Small intestine (tissue), 7 donors: ENCODE measurements around the gene ZNF407. TPM values are rescaled to one million over a fixed set of nuclear protein-coding genes. Genes with fewer than 3 reads are reported as not detected.

ENCODE experiments used
- DNase-seq, 2 donors: peaks; one replicate each; pipeline versions ENCODE4 v3.0.0 to v3.0.0-alpha.2; 2013
- FAIRE-seq: peaks from 2 replicates; lab custom pipeline; 2012; peaks lifted over from hg19 to GRCh38; lab: Jason Lieb, UNC
- H3K27ac ChIP-seq, 3 donors: one replicate each; pipeline ENCODE4 v1.5.1; 2013; ENCODE audit warnings: low read length in 2 of 3, mild to moderate bottlenecking in 2 of 3, control low read depth in 1 of 3, inconsistent platforms in 1 of 3, low read depth in 1 of 3, moderate library complexity in 1 of 3
- H3K27me3 ChIP-seq, 3 donors: one replicate each; pipeline ENCODE4 v1.6.1; 2013; ENCODE audit warnings: low read length in 3 of 3, inconsistent platforms in 1 of 3; ENCODE audit not compliant: control insufficient read depth in 3 of 3, insufficient read depth in 3 of 3
- H3K36me3 ChIP-seq, 3 donors: one replicate each; pipeline ENCODE4 v1.6.1; 2013; ENCODE audit warnings: low read length in 3 of 3, inconsistent platforms in 1 of 3, low read depth in 1 of 3, mild to moderate bottlenecking in 1 of 3, moderate library complexity in 1 of 3; ENCODE audit not compliant: control insufficient read depth in 3 of 3, insufficient read depth in 2 of 3
- H3K4me1 ChIP-seq, 3 donors: one replicate each; pipeline ENCODE4 v1.6.1; 2013; ENCODE audit warnings: low read length in 2 of 3, inconsistent platforms in 1 of 3, low read depth in 1 of 3, mild to moderate bottlenecking in 1 of 3, moderate library complexity in 1 of 3; ENCODE audit not compliant: control insufficient read depth in 3 of 3, insufficient read depth in 2 of 3
- H3K4me3 ChIP-seq, 3 donors: one replicate each; pipeline ENCODE4 v1.5.1; 2013; ENCODE audit warnings: low read length in 3 of 3, control low read depth in 1 of 3, inconsistent platforms in 1 of 3, low read depth in 1 of 3, mild to moderate bottlenecking in 1 of 3, moderate library complexity in 1 of 3
- H3K9me3 ChIP-seq, 2 donors: one replicate each; pipeline ENCODE4 v1.6.1; 2013; ENCODE audit warnings: low read depth in 1 of 2, low read length in 1 of 2; ENCODE audit not compliant: control insufficient read depth in 2 of 2, insufficient read depth in 1 of 2
- WGBS, 3 donors: extraction: QIAGEN DNeasy Blood & Tissue Kit; methylation state at CpG; one replicate each; pipeline ENCODE4 v1.1.7; 2013; 5-methylcytosine and 5-hydroxymethylcytosine counted together
- polyA plus RNA-seq, 4 donors: library from polyadenylated mRNA; stranded (reverse) in 3 of 4; unstranded in 1 of 4; fragments of 200-250 nt in 3 of 4; fragments of 120-200 nt in 1 of 4; gene quantifications; one replicate each; pipeline versions ENCODE4 v1.2.1 to v1.2.3, GENCODE V29; 2013
- donor health status: healthy with polysubstance abuse.
- donor health status: control.
- donor health status: control.
- donor health status: Bipolar disorder and iron deficiency.
- donor health status: healthy.

ZNF407 gene
- polyA plus RNA-seq, 4 donors = 2.7 to 6.3 (median 4.0) TPM

DNA sequence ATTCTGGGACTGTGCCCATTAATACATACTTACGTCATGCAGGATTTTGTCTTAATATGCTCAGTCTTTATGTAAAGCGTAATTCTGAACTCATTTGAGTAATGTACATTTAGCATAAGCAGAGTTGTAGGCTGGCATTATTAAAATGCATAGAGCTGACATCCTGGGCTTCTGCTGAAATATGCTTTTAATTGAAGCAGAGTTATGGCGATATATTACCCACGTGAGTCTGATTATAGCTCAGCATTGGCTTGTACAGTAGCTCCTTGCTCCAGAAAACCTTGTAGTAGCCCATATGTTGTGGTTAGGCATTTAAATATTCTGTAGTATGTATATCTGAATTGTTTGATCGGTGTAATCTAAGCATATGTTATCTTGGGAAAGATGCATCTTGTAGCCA is 377.3 kb downstream of the ZNF407 start:
- 74 to 87% (median 82%) methylated on average over 5 of the region's 5 CpGs for WGBS, 3 donors
- DNase-seq (no peak), FAIRE-seq (no peak)
- H3K27ac ChIP-seq = no peak overlapping the region
- peaks cover 0 to 2% (median 0%) of the 10 kb centered on the region in 3 donors for H3K36me3 ChIP-seq
- no peaks in the 10 kb centered on the region for H3K27me3 ChIP-seq
- H3K4me1 ChIP-seq = peaks cover 0 to 6% (median 1%) of the 10 kb centered on the region in 3 donors
- no peak overlapping the region for H3K4me3 ChIP-seq
- H3K9me3 ChIP-seq = no peaks in the 10 kb centered on the region

DNA sequence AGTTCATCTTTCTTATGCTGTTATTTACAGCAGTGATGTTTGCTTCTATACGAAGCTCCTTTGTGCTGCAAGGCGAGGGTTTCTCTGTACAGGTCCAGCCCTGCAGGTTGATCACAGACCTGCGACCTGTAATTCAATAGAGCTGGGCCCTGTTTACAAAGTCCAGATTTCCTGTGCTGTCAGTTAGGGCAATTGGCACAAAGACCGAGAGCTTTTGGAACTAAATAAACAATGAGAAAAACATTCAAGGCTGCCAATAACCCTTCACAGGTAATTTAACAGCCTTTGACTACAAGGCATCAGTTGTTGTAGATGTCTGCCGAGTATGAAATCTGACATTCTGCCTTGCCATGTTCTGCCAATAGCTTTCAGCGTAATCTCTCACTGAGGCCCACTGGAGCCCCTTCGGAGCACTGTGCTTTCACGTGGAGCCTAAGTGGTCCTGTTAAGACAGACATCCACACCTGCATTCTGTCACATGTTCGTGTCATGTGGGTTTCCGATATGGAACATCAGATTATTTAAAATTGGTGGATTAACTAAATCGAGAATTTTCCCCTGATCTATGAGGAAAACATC is 378.8 kb downstream of the ZNF407 start:
- DNase-seq (peak in 1 of 2 donors; percentile 49), FAIRE-seq (no peak)
- H3K9me3 ChIP-seq = no peaks in the 10 kb centered on the region
- WGBS, 3 donors = 20 to 59% (median 40%) methylated on average over 11 of the region's 11 CpGs
- H3K36me3 ChIP-seq = peaks cover 0 to 10% (median 0%) of the 10 kb centered on the region in 3 donors
- H3K27me3 ChIP-seq = no peaks in the 10 kb centered on the region
- H3K4me1 ChIP-seq = peaks cover 0 to 6% (median 0%) of the 10 kb centered on the region in 3 donors
- no peak overlapping the region for H3K27ac ChIP-seq
- no peak overlapping the region for H3K4me3 ChIP-seq

DNA sequence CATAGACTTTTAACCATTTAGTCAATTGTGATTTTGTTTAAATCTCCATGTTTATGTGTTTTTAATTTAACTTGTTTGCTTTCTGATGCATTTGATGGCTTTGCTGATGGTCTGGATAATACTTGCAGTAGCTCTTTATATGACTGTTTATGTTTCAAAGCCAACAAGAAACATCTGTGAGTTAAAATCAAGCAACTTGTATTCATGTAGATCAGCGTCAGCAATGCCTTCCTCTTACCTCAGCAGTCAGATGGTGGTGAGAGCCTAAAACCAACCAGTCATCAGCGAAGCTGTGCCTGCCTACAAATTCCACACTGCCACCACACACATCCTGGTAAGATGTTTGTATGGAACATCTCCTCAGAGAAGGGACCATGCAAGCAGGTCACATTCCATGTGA is 379.4 kb downstream of the ZNF407 start:
- FAIRE-seq = no peak
- Histone ChIP-seq H3K27me3 (no peaks in the 10 kb centered on the region), H3K4me1 (peaks cover 0 to 6% (median 0%) of the 10 kb centered on the region in 3 donors), H3K4me3 (no peak overlapping the region), H3K9me3 (no peaks in the 10 kb centered on the region), H3K36me3 (peaks cover 0 to 11% (median 0%) of the 10 kb centered on the region in 3 donors), H3K27ac (no peak overlapping the region)
- WGBS, 3 donors = 80 to 96% (median 92%) methylated on average over 2 of the region's 2 CpGs
- DNase-seq = no peak

DNA sequence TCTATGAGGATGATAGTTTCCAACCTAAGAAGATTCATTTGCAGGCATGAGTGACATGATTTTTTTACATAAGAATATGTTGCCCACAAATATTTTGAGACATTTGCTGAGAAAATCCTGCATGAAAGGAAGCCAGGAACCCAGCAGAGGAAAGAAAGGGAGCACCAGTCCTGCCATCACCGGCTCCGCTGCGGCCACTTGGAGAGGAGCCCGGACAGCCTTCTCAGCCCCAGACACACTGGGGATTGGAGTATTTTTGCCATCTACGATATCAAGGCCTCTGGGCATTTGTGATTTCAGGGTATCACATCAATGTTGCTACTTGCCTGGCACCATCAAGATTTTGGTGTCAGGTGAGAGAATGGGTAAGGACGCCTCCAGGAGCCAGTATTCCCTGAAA is 383.0 kb downstream of the ZNF407 start:
- FAIRE-seq (no peak), DNase-seq (no peak)
- H3K27me3 ChIP-seq = no peaks in the 10 kb centered on the region
- peaks cover 0 to 11% (median 0%) of the 10 kb centered on the region in 3 donors for H3K36me3 ChIP-seq
- no peak overlapping the region for H3K27ac ChIP-seq
- H3K4me1 ChIP-seq = peaks cover 0 to 6% (median 0%) of the 10 kb centered on the region in 3 donors
- no peaks in the 10 kb centered on the region for H3K9me3 ChIP-seq
- no peak overlapping the region for H3K4me3 ChIP-seq
- 95 to 99% (median 96%) methylated on average over 6 of the region's 6 CpGs for WGBS, 3 donors

DNA sequence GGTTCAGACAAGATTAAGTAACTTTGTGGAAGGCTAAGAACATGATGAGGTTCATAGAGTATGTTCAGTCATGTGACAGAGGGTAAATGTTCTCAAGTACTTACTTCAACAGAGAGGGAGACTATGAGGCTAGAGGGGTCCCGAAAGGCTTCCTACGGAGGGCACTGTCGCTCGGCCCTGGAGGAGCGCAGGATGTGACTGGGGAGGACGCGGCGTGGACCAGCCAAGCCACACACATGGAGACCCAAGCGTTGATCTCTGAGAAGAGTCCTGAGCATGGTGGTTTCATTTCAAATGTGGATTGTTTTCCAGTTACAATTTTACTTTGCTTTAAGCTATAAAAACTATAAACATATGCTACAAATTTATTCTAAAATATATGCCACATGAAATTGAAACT is 383.8 kb downstream of the ZNF407 start:
- Histone ChIP-seq H3K4me1 (peaks cover 0 to 5% (median 0%) of the 10 kb centered on the region in 3 donors), H3K27me3 (no peaks in the 10 kb centered on the region), H3K9me3 (no peaks in the 10 kb centered on the region), H3K27ac (no peak overlapping the region), H3K4me3 (no peak overlapping the region), H3K36me3 (peaks cover 0 to 11% (median 0%) of the 10 kb centered on the region in 3 donors)
- FAIRE-seq (no peak), DNase-seq (no peak)
- WGBS, 3 donors = 97 to 98% (median 98%) methylated on average over 9 of the region's 9 CpGs

DNA sequence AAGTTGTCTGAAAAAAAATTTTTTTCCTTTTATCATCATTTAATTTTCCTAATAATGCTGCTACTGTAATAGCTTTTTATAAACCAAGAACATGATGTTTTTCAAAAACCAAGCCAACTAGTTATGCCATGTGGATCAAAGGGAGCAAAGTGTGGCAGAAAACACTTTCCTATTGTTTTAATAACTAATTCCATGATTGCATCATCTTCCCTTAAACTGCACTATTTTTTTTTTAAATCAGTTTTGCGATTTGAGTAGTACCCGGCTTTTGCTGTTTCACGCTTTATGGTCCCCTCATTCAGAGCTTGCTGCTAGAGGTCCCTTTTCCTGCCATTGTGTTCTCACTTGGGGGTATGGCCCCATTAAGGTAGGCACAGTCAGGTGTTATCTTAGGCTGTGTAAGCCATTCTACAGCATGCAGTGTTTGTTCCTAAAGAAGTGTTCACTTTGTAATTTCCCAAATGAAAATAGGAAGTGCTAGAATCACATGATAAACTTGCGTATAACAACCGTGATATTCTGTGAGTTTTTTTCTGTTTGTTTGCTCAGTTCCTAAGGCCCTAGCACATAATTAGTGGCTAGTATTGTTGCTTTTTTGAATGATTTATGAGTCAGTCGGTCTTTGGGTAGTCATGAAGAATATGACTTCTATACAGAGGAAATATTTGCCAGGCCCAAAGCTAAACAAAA is 385.4 kb downstream of the ZNF407 start:
- DNase-seq = peak in 1 of 2 donors; percentile 8
- H3K27ac ChIP-seq = peak overlapping the region in 1 of 3 donors; percentile 45

DNA sequence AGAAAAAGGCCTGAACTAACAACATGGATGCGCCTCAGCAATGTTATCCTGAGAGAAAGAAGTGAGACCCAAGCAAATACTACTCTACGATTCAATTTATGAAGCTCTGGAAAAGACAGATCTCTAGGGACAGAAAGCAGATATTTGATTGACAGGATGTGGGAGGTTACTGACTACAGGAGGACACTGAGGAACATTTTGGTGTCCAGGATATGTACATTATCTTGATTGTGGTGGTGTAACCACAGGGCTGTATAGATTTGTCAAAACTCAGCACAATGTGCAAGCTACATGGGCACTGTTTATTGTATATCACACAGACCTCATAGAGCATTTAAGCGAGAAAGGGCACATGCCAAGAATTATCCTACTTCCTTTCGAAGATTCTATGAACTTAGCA is 391.5 kb downstream of the ZNF407 start:
- Histone ChIP-seq H3K27me3 (no peaks in the 10 kb centered on the region), H3K9me3 (no peaks in the 10 kb centered on the region), H3K36me3 (no peaks in the 10 kb centered on the region), H3K4me3 (no peak overlapping the region), H3K27ac (no peak overlapping the region), H3K4me1 (no peaks in the 10 kb centered on the region)
- WGBS, 3 donors = 96 to 98% (median 98%) methylated on average over 4 of the region's 4 CpGs
- FAIRE-seq = no peak
- DNase-seq = no peak

More for the DNA sequence above, 385.4 kb downstream of the ZNF407 start:
- H3K36me3 ChIP-seq = peaks cover 0 to 10% (median 0%) of the 10 kb centered on the region in 3 donors
- no peaks in the 10 kb centered on the region for H3K4me1 ChIP-seq
- no peaks in the 10 kb centered on the region for H3K27me3 ChIP-seq
- H3K9me3 ChIP-seq = no peaks in the 10 kb centered on the region
- no peak overlapping the region for H3K4me3 ChIP-seq
- FAIRE-seq = no peak
- 65 to 71% (median 65%) methylated on average over 6 of the region's 6 CpGs for WGBS, 3 donors

DNA sequence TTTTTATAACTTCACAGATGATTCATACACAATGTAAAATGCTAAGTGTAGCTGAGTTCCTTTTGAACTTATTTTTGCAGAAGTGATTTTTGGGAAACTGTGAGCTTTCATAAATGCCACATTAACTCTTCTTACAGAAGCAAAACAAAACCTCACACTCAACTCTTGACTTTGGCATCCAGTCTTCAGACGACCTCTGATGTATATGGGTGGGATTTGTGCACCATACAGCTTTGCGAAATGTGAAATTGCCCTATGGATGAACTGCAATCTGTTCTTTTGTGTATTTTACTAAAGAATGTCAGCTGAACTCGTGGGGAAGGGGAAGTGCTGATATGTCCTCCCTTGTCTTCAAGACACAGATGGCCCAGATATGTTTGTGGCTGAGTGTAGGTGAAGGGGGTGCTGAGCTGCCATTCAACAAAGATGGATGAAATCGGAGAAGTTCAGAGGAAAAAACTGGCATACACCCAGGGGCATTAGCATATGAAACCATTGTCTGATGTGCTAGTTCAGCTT is 393.0 kb downstream of the ZNF407 start:
- Histone ChIP-seq H3K9me3 (no peaks in the 10 kb centered on the region), H3K36me3 (no peaks in the 10 kb centered on the region), H3K27ac (peak overlapping the region in 1 of 3 donors; percentile 60), H3K27me3 (no peaks in the 10 kb centered on the region), H3K4me3 (no peak overlapping the region), H3K4me1 (no peaks in the 10 kb centered on the region)
- no peak for FAIRE-seq
- WGBS, 3 donors = 62 to 79% (median 73%) methylated on average over 4 of the region's 4 CpGs
- DNase-seq = no peak
